ENCODE measurements around the gene MAPK11.

The MAPK11 gene

DNA sequence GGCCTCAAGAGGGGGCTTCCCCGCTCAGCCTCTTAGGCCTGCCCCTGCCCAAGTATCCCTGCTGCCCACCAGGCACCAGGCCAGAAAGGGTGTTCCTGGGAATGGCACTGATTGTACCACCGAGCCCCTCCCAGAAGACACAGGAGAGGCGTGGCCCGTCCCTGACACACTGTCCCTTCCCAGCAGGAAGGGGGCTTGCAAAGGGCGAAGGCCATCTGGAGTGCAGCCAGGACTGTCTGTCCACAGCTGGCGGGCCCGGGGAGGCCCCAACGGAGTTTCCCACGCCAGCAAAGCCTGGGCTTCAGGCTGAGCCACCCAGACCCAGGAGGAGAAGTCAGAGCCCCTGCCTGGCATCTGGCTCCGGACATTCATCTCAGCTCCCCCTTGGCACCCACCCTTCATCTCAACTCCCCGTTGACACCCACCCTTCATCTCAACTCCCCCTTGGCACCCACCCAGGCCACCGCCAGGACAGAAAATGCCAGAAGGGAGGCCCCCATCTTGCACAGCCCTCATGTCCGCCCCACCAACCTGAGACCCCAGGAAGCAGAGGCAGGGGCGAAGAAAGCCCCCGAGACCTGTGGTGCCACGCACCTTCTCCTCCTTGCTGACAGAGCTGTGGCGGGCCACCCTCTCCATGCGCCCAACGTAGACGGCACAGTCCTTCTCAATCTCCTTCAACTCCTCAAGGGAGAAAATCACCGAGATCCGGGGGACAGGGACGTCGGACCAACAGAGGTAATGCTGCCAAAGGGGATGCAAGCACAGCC is 44.8 kb downstream of the MAPK11 start:
- DNase-seq (ENCODE audit: low read depth in 2 of 2) = no peak

DNA sequence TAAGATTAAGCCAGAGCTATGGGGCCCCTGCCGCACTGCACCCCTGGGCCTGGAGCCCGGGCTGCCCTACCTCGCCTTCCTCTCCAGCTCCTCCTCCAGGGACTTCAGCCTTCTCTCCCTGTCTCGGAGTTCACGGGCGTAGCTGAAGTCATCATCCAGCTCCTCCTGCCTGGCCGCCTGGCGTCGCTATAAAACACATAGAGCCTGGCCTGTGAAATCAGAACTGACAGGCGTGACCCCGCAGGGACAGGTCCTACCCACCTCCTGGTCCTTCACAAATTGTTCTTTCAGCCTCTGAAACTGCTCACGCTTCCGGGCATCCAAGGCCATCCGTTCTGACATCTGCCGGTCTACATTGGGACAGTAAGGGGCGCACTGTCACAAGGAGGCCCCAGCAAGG is 46.1 kb downstream of the MAPK11 start:
- DNase-seq (ENCODE audit: low read depth in 2 of 2) = no peak

DNA sequence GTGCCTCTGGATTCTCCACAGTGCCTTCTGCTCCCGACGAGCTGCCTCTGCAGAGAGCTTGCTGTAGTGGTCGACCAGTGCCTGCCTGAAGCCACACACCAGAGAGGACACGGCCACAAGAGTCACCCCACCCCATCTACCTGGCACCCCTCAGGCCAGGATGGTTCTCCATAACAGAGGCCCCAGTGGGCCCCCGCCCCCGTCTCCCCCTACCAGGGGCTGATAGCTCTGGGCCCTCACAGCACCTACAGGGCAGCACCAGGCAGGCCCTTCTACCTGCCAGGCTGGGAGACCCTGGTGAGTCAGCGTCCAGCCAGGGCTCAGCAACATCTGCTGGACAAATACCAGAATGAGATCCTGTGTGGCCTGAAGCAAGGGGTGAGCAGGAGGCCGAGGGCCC is 47.7 kb downstream of the MAPK11 start:
- DNase-seq (ENCODE audit: low read depth in 2 of 2) = no peak

DNA sequence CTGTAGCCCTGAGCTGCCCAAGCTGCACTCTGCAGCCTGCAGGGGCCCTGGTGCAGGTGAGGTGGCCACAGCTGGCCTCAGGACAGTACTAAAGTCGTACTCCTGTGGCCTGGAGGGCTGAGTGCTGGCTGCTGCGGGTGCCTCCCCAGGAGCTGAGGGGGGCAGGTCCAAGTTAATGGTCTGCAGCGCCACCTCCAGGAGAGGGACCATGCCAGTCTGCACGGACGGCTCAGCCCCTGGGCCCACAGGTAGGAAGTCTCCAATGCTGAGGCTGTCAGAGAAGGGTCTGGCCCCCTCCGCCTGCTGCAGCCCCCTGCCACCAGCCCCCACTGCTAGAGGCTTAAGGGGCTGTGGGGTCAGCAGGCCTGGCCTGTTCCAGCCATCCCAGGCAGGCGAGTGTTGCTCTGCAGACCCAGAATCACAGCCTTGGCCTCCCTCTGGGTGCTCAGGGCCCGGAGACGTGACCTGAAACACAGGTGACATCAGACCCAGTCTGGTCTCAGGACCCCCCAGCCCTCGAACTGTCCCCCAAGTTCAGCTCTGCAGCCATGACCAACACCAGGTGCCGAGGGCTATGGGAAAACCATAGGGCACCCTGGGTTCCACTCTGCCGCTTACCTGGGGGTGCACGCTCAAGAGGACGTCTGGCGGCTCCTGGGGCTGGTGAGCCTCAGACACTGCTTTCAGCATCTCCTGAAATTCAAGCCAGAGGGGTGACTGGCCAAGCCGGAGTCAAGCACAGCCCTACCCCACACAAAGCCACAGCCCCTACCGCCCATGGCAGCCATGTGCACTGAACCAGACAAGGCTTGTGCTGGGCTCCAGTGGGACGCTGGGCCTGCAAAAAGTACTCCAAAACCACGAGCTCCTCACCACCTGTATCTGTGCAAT is 48.5 kb downstream of the MAPK11 start:
- DNase-seq (ENCODE audit: low read depth in 2 of 2) = no peak

DNA sequence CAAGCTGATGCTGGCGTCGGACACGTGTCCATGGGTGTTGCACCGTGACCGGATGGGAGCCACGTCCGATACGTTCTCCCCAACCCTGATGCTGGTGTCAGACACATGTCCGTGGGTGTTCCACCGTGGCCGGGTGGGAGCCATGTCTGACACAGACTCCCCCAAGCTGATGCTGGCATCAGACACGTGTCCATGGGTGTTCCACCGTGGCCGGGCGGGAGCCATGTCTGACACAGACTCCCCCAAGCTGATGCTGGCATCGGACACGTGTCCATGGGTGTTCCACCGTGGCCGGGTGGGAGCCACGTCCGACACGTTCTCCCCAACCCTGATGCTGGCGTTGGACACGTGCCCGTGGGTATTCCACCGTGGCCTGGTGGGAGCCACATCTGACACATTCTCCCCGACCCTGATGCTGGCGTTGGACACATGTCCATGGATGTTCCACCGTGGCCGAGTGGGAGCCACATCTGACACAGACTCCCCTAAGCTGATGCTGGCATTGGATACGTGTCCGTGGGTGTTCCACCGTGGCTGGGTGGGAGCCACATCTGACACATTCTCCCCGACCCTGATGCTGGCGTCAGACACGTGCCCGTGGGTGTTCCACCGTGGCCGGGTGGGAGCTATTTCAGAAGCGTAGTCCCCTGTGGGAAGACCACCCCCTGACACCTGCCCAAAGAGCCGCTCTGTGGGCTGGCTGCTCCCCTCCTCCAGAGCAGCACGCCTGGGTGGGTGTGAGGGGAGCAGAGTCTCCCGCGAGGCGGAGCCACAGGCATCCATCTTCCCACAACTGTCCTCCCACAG is 49.4 kb downstream of the MAPK11 start:
- DNase-seq (ENCODE audit: low read depth in 2 of 2) = no peak

DNA sequence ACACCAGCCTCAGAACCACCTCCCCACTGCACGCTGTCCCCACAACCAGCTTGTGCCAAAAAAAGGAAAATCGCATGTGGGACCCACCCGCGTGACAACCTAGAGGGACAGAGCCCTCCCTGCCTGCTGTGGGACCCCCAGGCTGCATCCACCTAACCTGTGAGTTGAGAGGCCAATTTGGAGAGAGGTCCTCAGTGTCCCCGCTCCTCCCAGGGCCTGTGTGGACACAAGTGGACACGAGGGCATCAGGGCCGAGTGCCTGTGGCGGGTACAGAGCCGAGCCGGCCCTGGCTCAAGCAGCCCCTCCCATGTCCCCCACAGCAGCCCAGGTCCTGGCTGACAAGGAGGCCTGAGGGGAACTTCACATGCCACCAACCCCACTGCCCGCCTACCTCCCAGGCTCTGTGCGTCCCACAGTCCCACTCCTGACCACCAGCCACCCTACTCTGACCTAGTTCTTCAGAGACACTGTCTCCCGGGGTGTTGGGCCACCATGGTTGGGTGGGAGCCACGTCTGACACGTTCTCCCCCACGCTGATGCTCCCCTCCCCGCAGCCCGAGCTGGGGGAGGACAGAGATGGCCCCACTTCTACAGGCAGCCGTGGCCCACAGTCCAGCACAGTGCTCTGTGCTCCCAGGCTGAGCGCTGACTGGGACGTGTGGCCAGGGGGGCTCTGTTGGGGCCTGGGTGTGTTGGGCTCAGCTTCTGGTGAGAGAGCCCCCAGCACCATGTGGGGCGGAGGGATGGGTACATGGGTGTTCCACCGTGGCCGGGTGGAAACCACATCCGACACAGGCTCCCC is 50.2 kb downstream of the MAPK11 start:
- no peak for DNase-seq (ENCODE audit: low read depth in 2 of 2)

DNA sequence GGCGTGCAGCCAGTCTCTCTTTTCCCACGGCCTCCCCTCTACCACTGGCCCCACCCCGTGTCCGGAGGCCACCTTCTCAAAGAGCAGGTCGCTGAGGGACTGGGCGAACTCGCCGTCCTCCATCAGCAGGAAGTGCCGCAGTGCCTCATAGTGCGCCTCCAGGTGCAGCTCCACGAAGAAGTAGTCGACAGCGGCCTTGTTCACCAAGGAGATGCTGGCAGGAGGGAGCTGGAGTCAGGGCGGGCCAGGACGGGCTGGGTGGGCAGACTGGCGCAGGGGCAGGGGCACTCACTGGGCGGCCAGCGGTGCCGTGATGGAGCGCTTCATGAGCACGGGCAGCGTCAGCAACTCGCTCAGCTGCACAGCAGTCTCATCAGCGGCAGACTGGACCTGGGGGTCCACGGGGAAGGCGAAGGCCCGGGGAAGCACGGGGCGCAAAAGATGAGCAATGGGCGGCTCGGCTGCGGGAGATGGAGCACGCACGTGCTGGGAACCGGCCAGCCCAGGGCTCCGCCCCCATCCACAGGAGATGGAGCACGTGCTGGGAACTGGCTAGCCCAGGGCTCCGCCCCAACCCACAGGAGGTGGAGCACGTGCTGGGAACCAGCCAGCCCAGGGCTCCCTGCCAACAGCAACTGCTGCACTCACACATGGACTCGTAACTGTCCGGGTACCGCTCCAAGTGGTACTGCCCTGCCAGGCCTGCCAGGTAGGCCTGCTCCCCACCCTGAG is 51.0 kb downstream of the MAPK11 start:
- no peak for DNase-seq (ENCODE audit: low read depth in 2 of 2)

DNA sequence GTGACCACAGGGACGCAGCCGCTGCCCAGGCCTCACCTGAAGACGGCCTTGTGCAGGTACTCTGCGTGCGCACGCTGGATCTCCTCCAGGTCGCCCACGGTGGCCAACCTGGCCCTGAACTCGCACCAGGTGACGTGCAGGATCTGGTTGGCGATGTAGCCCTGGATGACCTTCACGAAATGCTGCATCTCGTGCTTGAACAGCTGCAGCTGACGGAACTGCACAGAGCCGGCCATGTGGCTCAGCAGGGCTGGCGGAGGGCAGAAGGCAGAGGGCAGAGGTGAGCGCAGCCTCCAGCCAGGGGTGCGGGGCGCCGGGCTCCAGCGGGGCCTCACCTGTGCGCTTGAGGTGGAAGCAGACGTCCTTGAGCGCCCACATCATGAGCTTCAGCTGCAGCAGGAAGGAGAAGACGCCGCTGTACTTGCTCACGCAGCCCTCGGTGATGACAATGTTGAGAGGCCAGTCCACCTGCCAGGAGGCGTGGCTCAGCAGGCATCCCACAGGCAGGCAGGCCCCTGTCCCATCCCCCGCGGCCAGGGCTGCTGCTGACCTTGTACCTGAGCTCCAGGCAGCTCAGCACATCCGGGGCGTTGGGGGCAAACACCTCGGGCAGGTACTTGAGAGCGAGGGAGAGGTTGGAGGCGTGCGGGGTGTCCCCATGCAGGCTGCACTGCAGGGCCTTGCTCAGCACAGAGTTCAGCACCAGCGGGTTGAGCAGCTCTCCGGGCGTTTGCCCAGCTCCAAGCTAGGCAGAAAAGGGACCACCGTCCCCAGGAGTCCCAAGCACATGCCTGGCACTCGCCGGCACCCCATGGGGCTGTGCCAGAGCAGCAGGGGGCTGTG is 51.8 kb downstream of the MAPK11 start:
- no peak for DNase-seq (ENCODE audit: low read depth in 2 of 2)

DNA sequence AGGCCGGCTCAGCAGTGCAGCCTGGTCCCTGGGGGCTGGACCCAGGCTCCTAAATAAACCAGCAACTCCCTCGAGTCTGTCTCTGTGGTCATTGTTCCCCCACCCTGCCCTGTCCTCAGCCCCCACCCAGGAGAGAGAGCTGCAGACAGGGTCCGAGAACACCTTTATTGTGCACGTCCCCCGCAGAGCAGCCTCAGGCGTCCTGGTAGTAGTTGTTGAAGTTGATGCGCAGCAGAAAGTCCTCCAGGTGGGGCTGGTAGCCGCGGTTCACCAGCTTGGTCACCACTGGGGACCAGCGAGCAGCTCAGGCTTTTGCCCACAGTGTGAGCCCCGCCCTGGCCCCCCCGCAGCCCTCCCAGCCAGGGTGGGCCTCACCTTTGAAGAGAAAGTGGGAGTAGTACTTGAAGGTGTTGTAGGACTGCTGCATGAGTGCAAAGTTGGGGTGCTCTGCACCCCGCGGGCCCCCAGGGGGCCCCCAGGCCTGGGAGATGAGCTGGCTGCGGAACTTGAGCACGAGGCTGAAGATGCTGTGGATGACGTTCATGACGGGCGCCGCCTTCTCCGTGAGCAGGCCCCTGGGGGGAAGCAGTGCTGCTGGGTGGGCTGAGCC is 52.5 kb downstream of the MAPK11 start:
- no peak for DNase-seq (ENCODE audit: low read depth in 2 of 2)

DNA sequence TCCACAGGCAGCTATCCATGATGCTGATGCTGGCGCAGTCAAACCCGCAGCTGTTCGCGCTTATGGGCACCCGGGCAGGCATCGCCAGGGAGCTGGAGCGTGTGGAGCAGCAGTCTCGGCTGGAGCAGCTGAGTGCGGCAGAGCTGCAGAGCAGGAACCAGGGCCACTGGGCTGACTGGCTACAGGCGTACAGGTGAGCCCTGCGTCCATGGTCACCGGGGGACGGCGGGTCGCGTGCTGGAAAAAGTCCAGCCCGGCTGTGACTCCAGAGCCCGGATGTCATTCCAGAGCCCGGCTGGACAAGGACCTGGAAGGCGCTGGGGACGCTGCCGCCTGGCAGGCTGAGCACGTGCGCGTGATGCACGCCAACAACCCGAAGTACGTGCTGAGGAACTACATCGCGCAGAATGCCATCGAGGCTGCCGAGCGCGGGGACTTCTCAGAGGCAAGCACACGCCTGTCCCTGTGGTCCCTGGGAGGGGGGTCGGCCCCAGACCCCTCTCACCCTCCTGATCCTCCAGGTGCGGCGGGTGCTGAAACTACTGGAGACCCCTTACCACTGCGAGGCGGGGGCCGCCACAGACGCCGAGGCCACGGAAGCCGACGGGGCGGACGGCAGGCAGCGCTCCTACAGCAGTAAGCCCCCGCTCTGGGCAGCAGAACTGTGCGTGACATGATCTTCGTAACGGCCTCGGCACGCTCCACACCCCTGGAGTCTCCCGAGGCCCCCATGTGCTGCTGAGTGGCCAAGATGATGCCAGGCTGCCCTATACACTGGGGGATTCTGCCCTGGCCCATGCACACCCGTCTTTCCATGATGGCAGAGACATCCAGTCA is 53.3 kb downstream of the MAPK11 start:
- no peak for DNase-seq (ENCODE audit: low read depth in 2 of 2)

DNA sequence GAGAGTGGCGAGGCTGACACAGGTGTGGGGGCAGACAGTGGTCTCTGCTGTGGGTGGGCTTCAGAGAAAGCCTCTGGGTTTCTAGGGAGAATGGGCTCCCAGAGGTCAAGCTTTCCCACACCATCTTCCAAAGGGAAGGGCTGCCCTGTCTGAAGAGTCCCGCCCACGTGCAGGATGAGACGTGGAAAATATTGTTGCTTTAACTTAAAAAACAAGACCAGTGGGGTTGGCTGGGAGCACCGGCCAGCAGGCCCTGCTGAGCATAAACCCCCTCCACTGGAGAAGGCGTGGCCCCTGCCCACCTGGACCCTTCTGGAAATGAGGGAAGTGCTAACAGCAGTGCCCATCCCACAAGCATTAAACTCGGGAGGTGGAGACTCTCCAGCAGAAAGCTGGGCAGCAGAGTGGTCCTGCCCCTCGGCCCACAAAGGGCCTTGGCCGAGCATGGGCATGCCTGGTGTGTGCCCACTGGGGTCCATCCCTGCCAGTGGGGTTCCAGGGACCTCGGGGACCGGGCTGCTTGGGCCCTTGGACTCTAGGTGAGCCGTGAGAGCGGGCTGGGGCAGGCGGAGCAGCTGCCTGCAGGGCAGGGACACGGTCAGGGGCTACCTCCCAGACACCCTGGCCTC is 54.0 kb downstream of the MAPK11 start:
- no peak for DNase-seq (ENCODE audit: low read depth in 2 of 2)

DNA sequence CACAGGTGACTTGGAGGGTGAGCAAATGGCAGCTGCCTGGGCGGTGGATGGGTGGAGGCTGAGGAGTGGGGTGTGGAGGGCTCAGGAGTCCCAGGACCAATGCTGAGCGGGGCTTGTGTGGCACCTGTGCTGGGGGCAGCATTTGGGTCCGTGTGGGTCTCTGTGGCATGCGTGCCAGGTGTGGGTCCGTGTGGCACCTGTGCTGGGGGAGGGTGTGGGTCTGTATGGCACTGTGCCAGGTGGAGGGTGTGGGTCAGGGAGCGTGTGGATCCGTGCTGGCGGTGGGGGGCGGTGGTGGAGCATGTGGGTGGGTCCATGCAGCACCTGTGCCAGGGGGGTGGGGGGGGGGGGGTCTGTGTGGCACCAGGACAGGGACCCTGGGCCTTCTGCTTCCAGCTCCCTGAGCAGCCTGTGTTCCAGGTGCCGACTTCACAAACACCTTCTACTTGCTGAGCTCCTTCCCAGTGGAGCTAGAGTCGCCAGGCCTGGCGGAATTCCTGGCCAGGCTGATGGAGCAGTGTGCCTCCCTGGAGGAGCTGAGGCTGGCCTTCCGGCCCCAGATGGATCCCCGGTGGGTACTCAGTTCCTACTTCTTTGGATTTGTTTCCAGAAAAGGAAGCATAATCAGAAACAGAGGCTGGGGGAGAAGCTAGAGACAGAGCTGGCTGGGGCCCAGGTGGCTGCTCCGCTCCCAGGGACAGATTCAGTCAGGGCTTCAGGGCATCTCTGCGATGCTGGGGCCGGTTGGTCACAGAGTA is 54.7 kb downstream of the MAPK11 start:
- no peak for DNase-seq (ENCODE audit: low read depth in 2 of 2)
